Naive thymus-derived CD4-positive, alpha-beta T cell (primary cell): ENCODE data around the gene CD160. TPM values are rescaled to one million over a fixed set of nuclear protein-coding genes. Genes with fewer than 3 reads are reported as not detected.
A peak's percentile ranks its signal among the peaks of the same experiment; 100 is the strongest.
"Not testable (repeated sequence)": the region's sequence is repeated elsewhere in the genome, so short reads cannot be mapped to it uniquely, and the experiment has no call there.

Experiments used
- ATAC-seq: fragments of 150-1000 bp; cut with Tn5 transposase; 2 replicates; pipeline ENCODE4 v1.10.0; 2021; ENCODE audit warnings: mild to moderate bottlenecking, moderate library complexity
- CTCF ChIA-PET: fragments of 350-600 bp; sonication (Branson Sonifier 250); formaldehyde crosslinking; loops from one replicate; lab custom pipeline; 2021; ENCODE audit warnings: antibody characterized with exemption; lab: Charles Lee
- POLR2A ChIA-PET: fragments of 350-600 bp; sonication (Branson Sonifier 250); formaldehyde crosslinking; loops from one replicate; lab custom pipeline; 2021; ENCODE audit warnings: antibody characterized with exemption, inconsistent platforms; lab: Charles Lee
- DNase-seq, 9 donors: peaks; one replicate each; pipeline versions ENCODE4 v3.0.0 to v3.0.0-alpha.2; 2020 to 2022; ENCODE audit warnings: mixed read lengths in 1 of 9
- H3K27ac ChIP-seq: one replicate; pipeline ENCODE4 v1.7.0; 2013; ENCODE audit warnings: mild to moderate bottlenecking, low read depth, low read length, moderate library complexity
- H3K27me3 ChIP-seq, 2 donors: one replicate each; pipeline ENCODE4 v1.7.0; 2013; ENCODE audit warnings: low read length in 2 of 2, mild to moderate bottlenecking in 2 of 2, moderate library complexity in 2 of 2; ENCODE audit not compliant: control insufficient read depth in 2 of 2, insufficient read depth in 2 of 2
- H3K36me3 ChIP-seq, 3 experiments: 1 replicate in 2 of 3; 2 replicates in 1 of 3; pipeline ENCODE4 v1.7.0; 2013; ENCODE audit warnings: low read length in 3 of 3, mild to moderate bottlenecking in 3 of 3, moderate library complexity in 1 of 3; ENCODE audit not compliant: insufficient read depth in 3 of 3, control insufficient read depth in 2 of 3
- H3K4me1 ChIP-seq, 2 donors: one replicate each; pipeline ENCODE4 v1.7.0; 2013; ENCODE audit warnings: low read length in 2 of 2, mild to moderate bottlenecking in 2 of 2, moderate library complexity in 1 of 2; ENCODE audit not compliant: control insufficient read depth in 2 of 2, insufficient read depth in 2 of 2
- H3K4me3 ChIP-seq: 2 replicates; pipeline ENCODE4 v1.7.0; 2013; ENCODE audit warnings: mild to moderate bottlenecking, low read length
- H3K9me3 ChIP-seq, 3 experiments: 1 replicate in 2 of 3; 2 replicates in 1 of 3; pipeline ENCODE4 v1.7.0; 2013; ENCODE audit warnings: low read length in 3 of 3; ENCODE audit not compliant: control insufficient read depth in 2 of 3
- H3K27ac Mint-ChIP-seq, 9 donors: one replicate each; pipeline ENCODE4 v1.8.0; 2020 to 2022; ENCODE audit warnings: mixed read lengths in 9 of 9, mild to moderate bottlenecking in 8 of 9, moderate library complexity in 5 of 9, inconsistent platforms in 2 of 9
- H3K27me3 Mint-ChIP-seq, 5 donors: one replicate each; pipeline ENCODE4 v1.8.0; 2021 to 2022; ENCODE audit warnings: mixed read lengths in 5 of 5, mild to moderate bottlenecking in 1 of 5
- H3K36me3 Mint-ChIP-seq, 5 donors: one replicate each; pipeline ENCODE4 v1.8.0; 2020 to 2022; ENCODE audit warnings: mixed read lengths in 5 of 5, mild to moderate bottlenecking in 3 of 5, inconsistent platforms in 1 of 5
- H3K4me1 Mint-ChIP-seq, 7 donors: one replicate each; pipeline ENCODE4 v1.8.0; 2020 to 2022; ENCODE audit warnings: mixed read lengths in 7 of 7, mild to moderate bottlenecking in 3 of 7, inconsistent platforms in 1 of 7
- H3K4me3 Mint-ChIP-seq, 10 donors: one replicate each; pipeline ENCODE4 v1.8.0; 2020 to 2022; ENCODE audit warnings: mild to moderate bottlenecking in 10 of 10, mixed read lengths in 10 of 10, moderate library complexity in 6 of 10, inconsistent platforms in 2 of 10
- H3K9me3 Mint-ChIP-seq, 11 donors: one replicate each; pipeline ENCODE4 v1.8.0; 2020 to 2022; ENCODE audit warnings: mixed read lengths in 11 of 11, mild to moderate bottlenecking in 4 of 11, inconsistent platforms in 1 of 11, moderate library complexity in 1 of 11
- intact Hi-C, 2 donors: fragments of 100-400 bp; cut with micrococcal nuclease; formaldehyde crosslinking; loops; one replicate each; pipeline ENCODE4 v1.15.1; 2023
- polyA plus RNA-seq, 2 donors: library from polyadenylated mRNA; unstranded; fragments of 300-500 nt; fragmentation: Illumina TruSeq; gene quantifications; one replicate each; pipeline ENCODE4 v1.2.3, GENCODE V29; 2021
- total RNA-seq, 6 experiments: library from RNA in 5 of 6; stranded (reverse) in 5 of 6; gene quantifications; 1 replicate in 5 of 6; 2 replicates in 1 of 6; pipeline ENCODE4 v1.2.3 and lab custom pipeline; 2021 to 2026

The CD160 gene
- total and polyA plus RNA-seq, 7 experiments from 2014 or later: 0.15 to 12.0 (median 0.34) TPM; not detected in 2

- peaks cover 3 to 33% (median 9%) of the 10 kb centered on the region in 7 donors for H3K4me1 Mint-ChIP-seq
- H3K4me1 ChIP-seq: peaks cover 4 to 18% of the 10 kb centered on the region in 2 donors
- H3K36me3 ChIP-seq, H3K27ac Mint-ChIP-seq, CTCF ChIA-PET, H3K27me3 ChIP-seq, H3K9me3 ChIP-seq, DNase-seq, H3K36me3 Mint-ChIP-seq, H3K9me3 Mint-ChIP-seq, ATAC-seq, intact Hi-C loops, H3K27ac ChIP-seq, POLR2A ChIA-PET, H3K4me3 Mint-ChIP-seq, H3K4me3 ChIP-seq: not testable (repeated sequence)
- H3K27me3 Mint-ChIP-seq: peaks cover 15 to 31% (median 27%) of the 10 kb centered on the region in 5 donors
Observed at GRCh38 chr1:145718465-145718864, 834 bp upstream of the CD160 start.

- Mint-ChIP-seq H3K27ac (no peak overlapping the region), H3K4me3 (peak overlapping the region in 7 of 10 donors; percentile 60 to 83 (median 76))
- no peak for DNase-seq
Observed at GRCh38 chr1:145720556-145720877, 1.2 kb downstream of the CD160 start.

GRCh38 chr1:145720878-145721671, 1.8 kb downstream of the CD160 start:
- DNase-seq: peak; percentile 25 to 77 (median 58)
- ChIA-PET CTCF (interaction anchor here (0.6 to 1.1 kb wide), 5 partner anchors 9 to 110 kb away, joined by 3 to 4 read pairs (median 3); no protein-coding TSS in a partner anchor), POLR2A (interaction anchor here (1.0 kb wide), 1 partner anchor 103 kb away, joined by 3 read pairs; the partner anchor contains the start of genes POLR3C and RNF115)
- intact Hi-C loops: loop anchor here in 1 of 2 donors (10.0 kb wide), 1 partner anchor 126 kb away; no protein-coding TSS in a partner anchor
- Histone ChIP-seq H3K27ac (no peak overlapping the region), H3K36me3 (no peaks in the 10 kb centered on the region), H3K4me3 (peak overlapping the region; percentile 60), H3K9me3 (no peaks in the 10 kb centered on the region), H3K4me1 (peaks cover 4 to 18% of the 10 kb centered on the region in 2 donors), H3K27me3 (no peaks in the 10 kb centered on the region)
- peak overlapping the region in 3 of 9 donors; percentile 3 to 51 (median 18) for H3K27ac Mint-ChIP-seq
- H3K27me3 Mint-ChIP-seq: peaks cover 15 to 31% (median 27%) of the 10 kb centered on the region in 5 donors
- no peaks in the 10 kb centered on the region for H3K9me3 Mint-ChIP-seq
- no peaks in the 10 kb centered on the region for H3K36me3 Mint-ChIP-seq
- peaks cover 3 to 27% (median 9%) of the 10 kb centered on the region in 7 donors for H3K4me1 Mint-ChIP-seq
- ATAC-seq: peak; percentile 93
- peak overlapping the region; percentile 38 to 83 (median 76) for H3K4me3 Mint-ChIP-seq

More at GRCh38 chr1:145720556-145720877, 1.2 kb downstream of the CD160 start:
- Histone ChIP-seq H3K27me3 (no peaks in the 10 kb centered on the region), H3K4me3 (peak overlapping the region; percentile 60), H3K9me3 (no peaks in the 10 kb centered on the region), H3K4me1 (peaks cover 4 to 18% of the 10 kb centered on the region in 2 donors), H3K36me3 (no peaks in the 10 kb centered on the region), H3K27ac (no peak overlapping the region)
- CTCF ChIA-PET: interaction anchor here (0.6 to 1.1 kb wide), 5 partner anchors 9 to 110 kb away, joined by 3 to 4 read pairs (median 3); no protein-coding TSS in a partner anchor
- no peak for ATAC-seq
- peaks cover 15 to 31% (median 27%) of the 10 kb centered on the region in 5 donors for H3K27me3 Mint-ChIP-seq
- POLR2A ChIA-PET: interaction anchor here (1.0 kb wide), 1 partner anchor 104 kb away, joined by 3 read pairs; the partner anchor contains the start of genes POLR3C and RNF115
- no peaks in the 10 kb centered on the region for H3K9me3 Mint-ChIP-seq
- peaks cover 3 to 28% (median 9%) of the 10 kb centered on the region in 7 donors for H3K4me1 Mint-ChIP-seq
- intact Hi-C loops: loop anchor here in 1 of 2 donors (10.0 kb wide), 1 partner anchor 126 kb away; no protein-coding TSS in a partner anchor
- H3K36me3 Mint-ChIP-seq: no peaks in the 10 kb centered on the region

- H3K36me3 ChIP-seq, H3K4me3 Mint-ChIP-seq, H3K36me3 Mint-ChIP-seq, DNase-seq, H3K9me3 Mint-ChIP-seq, H3K27ac ChIP-seq, CTCF ChIA-PET, H3K27ac Mint-ChIP-seq, H3K9me3 ChIP-seq, POLR2A ChIA-PET, H3K4me3 ChIP-seq, H3K4me1 Mint-ChIP-seq, ATAC-seq, H3K27me3 ChIP-seq, H3K4me1 ChIP-seq: not testable (repeated sequence)
- intact Hi-C loops: loop anchor here in 1 of 2 donors (10.0 kb wide), 1 partner anchor 131 kb away; no protein-coding TSS in a partner anchor
- H3K27me3 Mint-ChIP-seq: peaks cover 12 to 18% (median 16%) of the 10 kb centered on the region in 5 donors
Observed at GRCh38 chr1:145726193-145726592, 6.9 kb downstream of the CD160 start.

- H3K27ac Mint-ChIP-seq: no peak overlapping the region
- Histone ChIP-seq H3K4me1 (no peaks in the 10 kb centered on the region), H3K9me3 (no peaks in the 10 kb centered on the region), H3K27ac (no peak overlapping the region), H3K36me3 (no peaks in the 10 kb centered on the region), H3K27me3 (no peaks in the 10 kb centered on the region), H3K4me3 (no peak overlapping the region)
- H3K4me1 Mint-ChIP-seq: peaks cover 0 to 6% (median 0%) of the 10 kb centered on the region in 7 donors
- H3K36me3 Mint-ChIP-seq: no peaks in the 10 kb centered on the region
- no peak for DNase-seq
- ChIA-PET CTCF (interaction anchor here (1.0 kb wide), 1 partner anchor 9 kb away, joined by 3 read pairs; no protein-coding TSS in a partner anchor), POLR2A (no interaction called here)
- H3K9me3 Mint-ChIP-seq: no peaks in the 10 kb centered on the region
- H3K4me3 Mint-ChIP-seq: no peak overlapping the region
- no peak for ATAC-seq
- H3K27me3 Mint-ChIP-seq: peaks cover 0 to 3% (median 0%) of the 10 kb centered on the region in 5 donors
- intact Hi-C loops: loop anchor here in 1 of 2 donors (10.0 kb wide), 1 partner anchor 134 kb away; no protein-coding TSS in a partner anchor
Observed at GRCh38 chr1:145729196-145729595, 9.9 kb downstream of the CD160 start.

- POLR2A ChIA-PET: no interaction called here
- H3K4me3 ChIP-seq: no peak overlapping the region
- DNase-seq (no peak), ATAC-seq (no peak)
- Mint-ChIP-seq H3K36me3 (no peaks in the 10 kb centered on the region), H3K4me1 (peaks cover 0 to 6% (median 0%) of the 10 kb centered on the region in 7 donors), H3K27me3 (peaks cover 0 to 3% (median 0%) of the 10 kb centered on the region in 5 donors), H3K27ac (no peak overlapping the region), H3K4me3 (no peak overlapping the region), H3K9me3 (no peaks in the 10 kb centered on the region)
- no peaks in the 10 kb centered on the region for H3K27me3 ChIP-seq
- intact Hi-C loops: loop anchor here in 1 of 2 donors (10.0 kb wide), 1 partner anchor 135 kb away; no protein-coding TSS in a partner anchor
- CTCF ChIA-PET: interaction anchor here (1.0 kb wide), 1 partner anchor 9 kb away, joined by 3 read pairs; no protein-coding TSS in a partner anchor
- no peaks in the 10 kb centered on the region for H3K36me3 ChIP-seq
- H3K9me3 ChIP-seq: no peaks in the 10 kb centered on the region
- no peak overlapping the region for H3K27ac ChIP-seq
- H3K4me1 ChIP-seq: no peaks in the 10 kb centered on the region
Observed at GRCh38 chr1:145729666-145730436, 10.6 kb downstream of the CD160 start.
